GM06990 (cell line): ENCODE measurements around the gene SUGCT.

Source experiments
- DNase-seq: peaks from one replicate; pipeline ENCODE4 v3.0.0-alpha.2; 2011; ENCODE audit not compliant: insufficient read length; ENCODE audit errors: extremely low read depth
- H3K27me3 ChIP-seq: replicated peaks from 2 replicates; pipeline ENCODE4 v1.6.0; 2011; ENCODE audit warnings: low read length; ENCODE audit not compliant: control insufficient read depth, insufficient read depth
- H3K36me3 ChIP-seq: 2 replicates; pipeline ENCODE4 v1.5.1; 2011; ENCODE audit warnings: low read length; ENCODE audit not compliant: control insufficient read depth, insufficient read depth
- H3K4me3 ChIP-seq: replicated peaks from 2 replicates; pipeline ENCODE4 v1.5.1; 2011; ENCODE audit warnings: low read depth, mild to moderate bottlenecking, control low read depth, low read length
- TF ChIP-seq, protein P1 (sequence below): IDR thresholded peaks from 2 replicates; pipeline ENCODE4 v1.5.1; 2011; ENCODE audit warnings: low read length, control low read depth, mild to moderate bottlenecking, inconsistent platforms; ENCODE audit not compliant: insufficient read depth, poor library complexity, severe bottlenecking

SUGCT gene

DNA sequence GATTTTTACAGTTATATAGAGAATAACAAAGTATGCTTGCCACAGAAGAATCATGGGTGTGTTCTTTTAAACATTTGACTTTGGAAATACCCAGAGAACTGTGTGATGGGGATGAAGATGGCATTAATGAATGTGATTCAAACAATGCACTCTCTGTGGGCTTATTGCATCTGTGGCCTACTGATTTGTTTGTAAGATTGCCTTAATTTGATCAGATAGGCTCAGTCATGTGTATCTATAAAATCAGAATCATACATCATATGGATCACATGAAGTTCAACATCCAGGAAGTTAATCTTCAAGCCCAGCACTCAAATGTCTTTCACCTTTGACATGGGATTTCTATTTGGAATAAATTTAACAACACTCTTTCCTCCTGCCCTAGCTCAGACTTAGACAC is 410.9 kb downstream of the SUGCT start:
- Histone ChIP-seq H3K36me3 (no peaks in the 10 kb centered on the region), H3K27me3 (no peaks in the 10 kb centered on the region), H3K4me3 (no peak overlapping the region)
- DNase-seq, result no peak
- TF ChIP-seq, protein P1, sequence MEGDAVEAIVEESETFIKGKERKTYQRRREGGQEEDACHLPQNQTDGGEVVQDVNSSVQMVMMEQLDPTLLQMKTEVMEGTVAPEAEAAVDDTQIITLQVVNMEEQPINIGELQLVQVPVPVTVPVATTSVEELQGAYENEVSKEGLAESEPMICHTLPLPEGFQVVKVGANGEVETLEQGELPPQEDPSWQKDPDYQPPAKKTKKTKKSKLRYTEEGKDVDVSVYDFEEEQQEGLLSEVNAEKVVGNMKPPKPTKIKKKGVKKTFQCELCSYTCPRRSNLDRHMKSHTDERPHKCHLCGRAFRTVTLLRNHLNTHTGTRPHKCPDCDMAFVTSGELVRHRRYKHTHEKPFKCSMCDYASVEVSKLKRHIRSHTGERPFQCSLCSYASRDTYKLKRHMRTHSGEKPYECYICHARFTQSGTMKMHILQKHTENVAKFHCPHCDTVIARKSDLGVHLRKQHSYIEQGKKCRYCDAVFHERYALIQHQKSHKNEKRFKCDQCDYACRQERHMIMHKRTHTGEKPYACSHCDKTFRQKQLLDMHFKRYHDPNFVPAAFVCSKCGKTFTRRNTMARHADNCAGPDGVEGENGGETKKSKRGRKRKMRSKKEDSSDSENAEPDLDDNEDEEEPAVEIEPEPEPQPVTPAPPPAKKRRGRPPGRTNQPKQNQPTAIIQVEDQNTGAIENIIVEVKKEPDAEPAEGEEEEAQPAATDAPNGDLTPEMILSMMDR, result no peak

DNA sequence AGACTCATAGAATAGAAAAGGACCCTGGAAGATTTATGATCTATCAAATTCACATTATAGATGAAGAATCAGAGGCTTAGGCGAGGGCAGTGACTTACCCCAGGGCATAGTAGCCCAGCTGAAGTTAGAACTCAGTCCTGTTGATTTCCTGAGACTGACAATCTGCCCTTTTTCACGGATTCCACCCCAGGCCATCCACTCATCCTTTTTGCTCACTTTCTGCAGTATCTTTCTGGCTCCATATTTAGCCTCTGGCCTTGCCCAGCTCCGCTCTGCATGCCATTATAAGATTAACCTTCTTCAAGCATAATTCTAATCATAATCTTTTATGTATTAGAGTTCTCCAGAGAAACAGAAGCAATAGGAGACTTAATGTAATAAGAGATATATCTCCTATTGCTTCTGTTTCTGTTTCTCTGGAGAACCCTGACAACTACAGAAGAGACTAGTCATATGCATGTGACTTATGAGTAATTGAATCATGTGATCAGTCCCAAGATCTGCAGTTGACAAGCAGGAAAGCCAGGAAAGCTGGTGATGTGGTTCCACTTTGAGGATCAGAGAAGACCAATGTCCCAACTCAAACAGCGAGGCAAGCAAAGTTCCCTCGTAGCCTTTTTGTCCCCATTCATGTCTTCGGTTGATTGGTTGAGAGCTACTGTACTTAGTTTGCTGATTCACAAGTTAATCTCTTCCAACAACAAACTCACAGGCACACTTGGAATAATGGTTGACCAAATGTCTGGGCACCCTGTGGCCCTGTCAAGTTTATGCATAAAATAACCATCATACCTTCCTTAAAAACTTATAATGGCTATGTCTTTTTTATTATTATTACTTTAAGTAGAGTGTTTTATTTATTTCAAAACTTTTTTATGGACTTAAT is 412.1 kb downstream of the SUGCT start:
- TF ChIP-seq, protein P1, result no peak
- DNase-seq, result no peak

DNA sequence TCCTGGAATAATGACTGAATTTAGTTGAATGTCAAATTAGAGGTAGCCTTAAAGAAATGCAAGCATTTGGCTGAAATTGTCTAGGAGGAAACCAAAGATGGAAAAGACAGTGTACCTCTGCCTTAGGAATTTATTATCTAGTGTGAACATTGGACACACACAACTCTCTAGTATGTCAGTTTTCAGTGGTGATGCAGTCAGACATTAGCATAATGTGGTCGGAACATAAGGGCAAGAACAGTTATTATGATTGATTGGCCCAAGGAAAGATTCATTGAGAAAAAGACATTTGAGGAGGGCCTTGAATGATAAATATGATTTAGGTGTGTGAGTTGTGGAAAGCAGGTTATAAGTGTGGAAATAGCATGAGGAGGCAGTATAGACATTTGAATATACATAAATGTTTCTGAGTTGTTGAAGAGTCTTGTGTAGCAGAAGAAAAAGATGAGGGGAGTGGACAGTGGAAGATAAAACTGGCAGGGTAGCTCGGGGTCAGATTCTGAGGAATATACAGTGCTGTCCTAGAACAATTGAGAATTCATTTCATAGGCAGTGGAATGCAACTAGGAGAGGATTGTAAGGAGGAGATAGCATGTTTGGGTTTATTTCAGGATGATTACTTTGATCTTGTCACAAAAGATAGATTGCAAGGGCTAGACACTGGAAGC is 414.7 kb downstream of the SUGCT start:
- Histone ChIP-seq H3K36me3 (no peaks in the 10 kb centered on the region), H3K27me3 (no peaks in the 10 kb centered on the region)
- TF ChIP-seq, protein P1, result no peak

More for the DNA sequence above, 412.1 kb downstream of the SUGCT start:
- Histone ChIP-seq H3K27me3 (no peaks in the 10 kb centered on the region), H3K36me3 (no peaks in the 10 kb centered on the region), H3K4me3 (no peak overlapping the region)

DNA sequence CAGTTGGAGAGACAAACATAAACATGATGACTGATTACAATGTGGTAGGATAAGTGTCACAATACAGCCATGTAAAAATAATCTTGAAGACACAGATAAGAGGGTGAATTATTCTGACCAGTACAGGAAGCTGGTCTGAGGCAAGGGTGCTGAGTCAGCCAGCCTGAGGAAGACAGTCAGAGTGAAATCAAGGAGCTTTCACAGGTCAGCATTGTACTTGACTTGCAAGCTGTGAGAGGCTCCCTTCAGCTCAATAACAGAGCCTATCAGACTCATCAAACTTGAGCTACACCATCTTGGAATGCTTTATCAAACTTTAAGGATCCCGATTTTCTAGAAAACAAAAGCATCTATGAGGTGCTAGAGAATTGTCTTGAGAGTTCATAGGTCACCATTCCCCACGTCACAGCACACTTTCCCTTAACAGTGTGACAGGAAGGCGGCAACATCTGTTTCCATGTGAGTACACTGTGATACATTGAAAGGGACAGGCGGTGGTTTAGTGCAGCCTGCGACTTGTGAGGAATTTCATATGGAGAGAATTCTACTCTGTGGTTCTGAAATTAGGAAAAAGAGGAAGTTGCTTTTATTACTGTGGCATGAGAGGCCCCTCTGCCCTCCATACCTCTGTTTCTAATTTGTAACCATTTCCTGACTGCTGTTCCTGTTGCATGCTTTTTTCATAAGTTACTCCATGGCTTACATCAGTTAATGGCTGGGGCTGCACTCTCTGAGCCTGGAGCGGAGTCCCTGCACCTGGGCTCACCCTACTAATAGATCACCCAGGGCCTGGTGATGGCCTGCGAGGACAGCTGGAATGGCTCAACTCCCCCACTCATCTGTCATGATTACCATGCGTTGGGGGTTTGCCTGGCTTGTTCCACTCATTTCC is 417.1 kb downstream of the SUGCT start:
- peak; percentile 2 for DNase-seq
- TF ChIP-seq, protein P1, result no peak
- no peak overlapping the region for H3K4me3 ChIP-seq
- H3K27me3 ChIP-seq, result no peaks in the 10 kb centered on the region
- H3K36me3 ChIP-seq, result no peaks in the 10 kb centered on the region

More for the DNA sequence above, 414.7 kb downstream of the SUGCT start:
- no peak for DNase-seq
- H3K4me3 ChIP-seq, result no peak overlapping the region

DNA sequence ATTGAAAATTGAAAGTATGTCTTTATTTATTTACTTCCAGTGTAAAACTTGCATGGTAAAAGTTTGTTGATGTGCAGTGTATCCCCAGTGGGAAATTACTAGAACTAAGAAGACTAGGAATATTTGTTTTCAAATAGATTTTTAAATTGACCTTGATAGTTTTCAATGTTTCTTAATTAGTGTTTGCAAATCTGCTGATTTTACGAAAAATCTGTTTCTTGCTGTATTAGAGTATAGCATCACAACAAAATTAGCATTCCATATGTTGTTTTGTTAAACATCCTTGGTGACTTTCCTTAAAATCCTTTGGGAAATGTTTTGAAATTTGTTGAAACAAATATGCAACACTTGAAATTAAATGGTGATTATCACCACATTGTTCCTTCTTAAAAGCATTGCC is 425.9 kb downstream of the SUGCT start:
- TF ChIP-seq, protein P1, result no peak
- no peak for DNase-seq

More for the DNA sequence above, 425.9 kb downstream of the SUGCT start:
- no peaks in the 10 kb centered on the region for H3K27me3 ChIP-seq
- no peaks in the 10 kb centered on the region for H3K36me3 ChIP-seq
- H3K4me3 ChIP-seq, result no peak overlapping the region
